Measurements from ENCODE around the gene SP3. TPM values are rescaled to one million over a fixed set of nuclear protein-coding genes. Genes with fewer than 3 reads are reported as not detected.

Gene SP3
- polyA plus RNA-seq (2012; ENCODE audit: insufficient read depth, insufficient read length, low read depth), result 19.1 TPM

- H3K9me3 ChIP-seq, result no peaks in the 10 kb centered on the region
Observed at GRCh38 chr2:173965372-173966025, at the start of gene SP3. Gene SP3 (minus strand): TSS chr2:173965373. CDS start chr2:173965171, 202 bp downstream.

GRCh38 chr2:174014699-174015070, 49.5 kb upstream of the SP3 start:
- DNase-seq, result peak; percentile 65
- Histone ChIP-seq H3K27me3 (no peaks in the 10 kb centered on the region), H3K4me1 (peaks cover 11% of the 10 kb centered on the region), H3K36me3 (no peaks in the 10 kb centered on the region), H3K4me3 (ENCODE audit: low read depth, low read length) (no peak overlapping the region), H3K9me3 (no peaks in the 10 kb centered on the region)
- no peak for TF ChIP-seq CTCF (IDR thresholded peaks at IDR 0.05; ENCODE audit: low read depth, low read length)

More at GRCh38 chr2:173965372-173966025, at the start of gene SP3:
- H3K4me3 ChIP-seq (ENCODE audit: low read depth, low read length), result peak within 1 kb of the TSS; percentile 70
- no peaks in the 10 kb centered on the region for H3K27me3 ChIP-seq
- no peaks in the 10 kb centered on the region for H3K36me3 ChIP-seq
- H3K4me1 ChIP-seq, result no peaks in the 10 kb centered on the region
- DNase-seq, result peak; percentile 93
- no peak for TF ChIP-seq CTCF (IDR thresholded peaks at IDR 0.05; ENCODE audit: low read depth, low read length)

- H3K4me3 ChIP-seq (ENCODE audit: low read depth, low read length), result no peak overlapping the region
- no peak for DNase-seq
- H3K9me3 ChIP-seq, result no peaks in the 10 kb centered on the region
- H3K36me3 ChIP-seq, result no peaks in the 10 kb centered on the region
- no peak for TF ChIP-seq CTCF (IDR thresholded peaks at IDR 0.05; ENCODE audit: low read depth, low read length)
- no peaks in the 10 kb centered on the region for H3K27me3 ChIP-seq
- peaks cover 11% of the 10 kb centered on the region for H3K4me1 ChIP-seq
Observed at GRCh38 chr2:174014011-174014698, 49.0 kb upstream of the SP3 start.

GRCh38 chr2:174013315-174013751, 48.2 kb upstream of the SP3 start:
- Histone ChIP-seq H3K4me1 (peaks cover 11% of the 10 kb centered on the region), H3K9me3 (no peaks in the 10 kb centered on the region), H3K4me3 (ENCODE audit: low read depth, low read length) (no peak overlapping the region), H3K36me3 (no peaks in the 10 kb centered on the region), H3K27me3 (no peaks in the 10 kb centered on the region)
- no peak for DNase-seq
- no peak for TF ChIP-seq CTCF (IDR thresholded peaks at IDR 0.05; ENCODE audit: low read depth, low read length)

GRCh38 chr2:174012347-174013314, 47.5 kb upstream of the SP3 start:
- no peak for DNase-seq
- no peaks in the 10 kb centered on the region for H3K27me3 ChIP-seq
- H3K4me3 ChIP-seq (ENCODE audit: low read depth, low read length), result no peak overlapping the region
- H3K9me3 ChIP-seq, result no peaks in the 10 kb centered on the region
- peaks cover 11% of the 10 kb centered on the region for H3K4me1 ChIP-seq
- no peak for TF ChIP-seq CTCF (IDR thresholded peaks at IDR 0.05; ENCODE audit: low read depth, low read length)
- no peaks in the 10 kb centered on the region for H3K36me3 ChIP-seq

Data from BE2C (cell line).